CD14-positive monocyte (primary cell): Measurements from ENCODE around the gene INO80B. TPM values are rescaled to one million over a fixed set of nuclear protein-coding genes. Genes with fewer than 3 reads are reported as not detected.
A peak's percentile ranks its signal among the peaks of the same experiment; 100 is the strongest.
"Not testable (repeated sequence)": the region's sequence is repeated elsewhere in the genome, so short reads cannot be mapped to it uniquely, and the experiment has no call there.

Experiments used
- DNase-seq, 3 donors: peaks; one replicate each; pipeline ENCODE4 v3.0.0-alpha.2; 2011 to 2022
- H2AFZ ChIP-seq: 2 replicates; pipeline ENCODE4 v1.6.0; 2012; ENCODE audit warnings: mild to moderate bottlenecking, low read depth, low read length, inconsistent platforms; ENCODE audit not compliant: insufficient read depth, poor library complexity, severe bottlenecking
- H3K27ac ChIP-seq, 2 donors: 1 replicate in 1 of 2; 2 replicates in 1 of 2; pipeline ENCODE4 v1.5.1; 2012 to 2013; ENCODE audit warnings: low read length in 2 of 2, control low read depth in 1 of 2, inconsistent platforms in 1 of 2, low read depth in 1 of 2, mild to moderate bottlenecking in 1 of 2
- H3K27me3 ChIP-seq, 2 donors: one replicate each; pipeline versions ENCODE4 v1.6.0 to v1.6.1; 2011 to 2013; ENCODE audit warnings: low read length in 2 of 2; ENCODE audit not compliant: control insufficient read depth in 2 of 2, insufficient read depth in 2 of 2
- H3K36me3 ChIP-seq, 2 donors: replicated peaks in 1 of 2; 1 replicate in 1 of 2; 2 replicates in 1 of 2; pipeline versions ENCODE4 v1.5.1 to v1.6.1; 2012 to 2013; ENCODE audit warnings: low read length in 2 of 2, control low read depth in 1 of 2, inconsistent platforms in 1 of 2, mild to moderate bottlenecking in 1 of 2; ENCODE audit not compliant: insufficient read depth in 2 of 2, control insufficient read depth in 1 of 2
- H3K4me1 ChIP-seq, 2 donors: 1 replicate in 1 of 2; 2 replicates in 1 of 2; pipeline versions ENCODE4 v1.5.1 to v1.6.1; 2012 to 2013; ENCODE audit warnings: low read length in 2 of 2, control low read depth in 1 of 2, inconsistent platforms in 1 of 2, mild to moderate bottlenecking in 1 of 2, moderate library complexity in 1 of 2; ENCODE audit not compliant: insufficient read depth in 2 of 2, control insufficient read depth in 1 of 2
- H3K4me2 ChIP-seq: replicated peaks from 2 replicates; pipeline ENCODE3; 2012; ENCODE audit warnings: low read length, moderate library complexity, mild to moderate bottlenecking; ENCODE audit not compliant: poor library complexity, severe bottlenecking; ENCODE audit errors: extremely low read depth
- H3K4me3 ChIP-seq, 3 experiments: fragments of 200-600 bp in 1 of 3; sonication (generic) in 1 of 3; replicated peaks in 1 of 3; 1 replicate in 2 of 3; 2 replicates in 1 of 3; pipeline ENCODE4 v1.5.1; 2011 to 2013; ENCODE audit warnings: low read length in 3 of 3, mild to moderate bottlenecking in 3 of 3, control low read depth in 2 of 3, low read depth in 2 of 3, inconsistent platforms in 1 of 3, moderate library complexity in 1 of 3
- H3K79me2 ChIP-seq: 2 replicates; pipeline ENCODE4 v1.6.0; 2012; ENCODE audit warnings: mild to moderate bottlenecking, control low read depth, inconsistent platforms, low read length, moderate library complexity; ENCODE audit not compliant: insufficient read depth
- H3K9ac ChIP-seq: 2 replicates; pipeline ENCODE4 v1.6.0; 2017; ENCODE audit warnings: low read length, mild to moderate bottlenecking; ENCODE audit not compliant: insufficient read depth, poor library complexity, severe bottlenecking
- H3K9me3 ChIP-seq, 2 donors: replicated peaks in 1 of 2; 1 replicate in 1 of 2; 2 replicates in 1 of 2; pipeline versions ENCODE4 v1.5.1 to v1.6.1; 2012 to 2013; ENCODE audit warnings: low read length in 2 of 2, control low read depth in 1 of 2; ENCODE audit not compliant: control insufficient read depth in 1 of 2, insufficient read depth in 1 of 2
- H4K20me1 ChIP-seq: 2 replicates; pipeline ENCODE4 v1.6.0; 2012; ENCODE audit warnings: mild to moderate bottlenecking, low read length, control low read depth, moderate library complexity; ENCODE audit not compliant: insufficient read depth
- H3K27ac Mint-ChIP-seq, 7 donors: one replicate each; pipeline ENCODE4 v1.8.0; 2020; ENCODE audit warnings: mild to moderate bottlenecking in 7 of 7, mixed read lengths in 7 of 7, moderate library complexity in 6 of 7, inconsistent platforms in 2 of 7
- H3K27me3 Mint-ChIP-seq, 3 donors: one replicate each; pipeline ENCODE4 v1.8.0; 2021 to 2022; ENCODE audit warnings: low read depth in 3 of 3, mild to moderate bottlenecking in 3 of 3, mixed read lengths in 3 of 3, moderate library complexity in 3 of 3, inconsistent platforms in 1 of 3
- H3K36me3 Mint-ChIP-seq, 2 donors: one replicate each; pipeline ENCODE4 v1.8.0; 2020; ENCODE audit warnings: mixed read lengths in 2 of 2, inconsistent platforms in 1 of 2, mild to moderate bottlenecking in 1 of 2
- H3K4me1 Mint-ChIP-seq: one replicate; pipeline ENCODE4 v1.8.0; 2020; ENCODE audit warnings: mild to moderate bottlenecking, mixed read lengths
- H3K4me3 Mint-ChIP-seq, 2 donors: one replicate each; pipeline ENCODE4 v1.8.0; 2020; ENCODE audit warnings: mild to moderate bottlenecking in 2 of 2, mixed read lengths in 2 of 2, moderate library complexity in 1 of 2
- H3K9me3 Mint-ChIP-seq, 7 donors: one replicate each; pipeline ENCODE4 v1.8.0; 2020 to 2022; ENCODE audit warnings: mixed read lengths in 7 of 7, mild to moderate bottlenecking in 6 of 7, moderate library complexity in 6 of 7, inconsistent platforms in 2 of 7
- CTCF ChIP-seq: fragments of 200-600 bp; IDR thresholded peaks from one replicate; pipeline ENCODE4 v1.8.0; 2022; ENCODE audit warnings: antibody characterized with exemption, mild to moderate bottlenecking
- WGBS: methylation state at CpG from one replicate; pipeline ENCODE4 v1.1.5; 2013; ENCODE audit warnings: missing lambda C conversion rate; ENCODE audit not compliant: insufficient coverage; 5-methylcytosine and 5-hydroxymethylcytosine counted together
- intact Hi-C, 2 donors: fragments of 100-400 bp; cut with micrococcal nuclease; formaldehyde crosslinking; loops; one replicate each; pipeline versions ENCODE4 v1.15.0 to v1.15.1; 2023
- polyA plus RNA-seq, 3 donors: library from polyadenylated mRNA; depleted of rRNA in 1 of 3; unstranded in 2 of 3; stranded (reverse) in 1 of 3; fragments of 300-500 nt in 2 of 3; fragments of >200 nt in 1 of 3; fragmentation: Illumina TruSeq in 2 of 3; gene quantifications; 1 replicate in 2 of 3; 2 replicates in 1 of 3; pipeline ENCODE4 v1.2.3, GENCODE V29; 2012 to 2021

Gene INO80B
- polyA plus RNA-seq, 3 donors = 4.8 to 48.7 (median 4.8) TPM

- H2AFZ ChIP-seq = peak within 1 kb of the TSS; percentile 92
- H3K36me3 ChIP-seq = peaks cover 19 to 24% of the 10 kb centered on the region in 2 donors
- peaks cover 46% of the 10 kb centered on the region for H3K4me1 Mint-ChIP-seq
- intact Hi-C loops = loop anchor here (5.0 kb wide), 1 partner anchor 69 kb away; the partner anchor contains the start of genes AUP1 (in 2 of the 2), DQX1 (in 2 of the 2) and HTRA2 (in 2 of the 2)
- H3K9ac ChIP-seq = peak within 1 kb of the TSS; percentile 85
- peaks cover 25 to 34% of the 10 kb centered on the region in 2 donors for H3K36me3 Mint-ChIP-seq
- H3K4me2 ChIP-seq = peak within 1 kb of the TSS; percentile 100
- peaks cover 35 to 41% of the 10 kb centered on the region in 2 donors for H3K4me1 ChIP-seq
- peak within 1 kb of the TSS; percentile 74 to 90 (median 80) for H3K4me3 ChIP-seq
- WGBS = 0% methylated on average over 23 of the region's 38 CpGs
- peak; percentile 100 for DNase-seq
- H3K4me3 Mint-ChIP-seq = peak within 1 kb of the TSS; percentile 93 to 94
- H4K20me1 ChIP-seq = no peaks in the 10 kb centered on the region
- peaks cover 0 to 2% (median 0%) of the 10 kb centered on the region in 7 donors for H3K9me3 Mint-ChIP-seq
- H3K27ac ChIP-seq = peak within 1 kb of the TSS; percentile 81 to 92
- H3K27me3 Mint-ChIP-seq = peaks cover 0 to 2% (median 0%) of the 10 kb centered on the region in 3 donors
- peak within 1 kb of the TSS; percentile 87 to 97 (median 94) for H3K27ac Mint-ChIP-seq
- peaks cover 21% of the 10 kb centered on the region for H3K79me2 ChIP-seq
- H3K9me3 ChIP-seq = no peaks in the 10 kb centered on the region
- TF ChIP-seq CTCF = no peak
- no peaks in the 10 kb centered on the region for H3K27me3 ChIP-seq
Measured at GRCh38 chr2:74458132-74458937, 3.4 kb downstream of the INO80B start, which contains the start of gene WBP1. Gene WBP1, plus strand, starts transcription at chr2:74458438. Its CDS starts 165 bp downstream, at chr2:74458603.

- Mint-ChIP-seq H3K27ac (peak overlapping the region; percentile 66 to 96 (median 93)), H3K27me3 (peaks cover 0 to 2% (median 0%) of the 10 kb centered on the region in 3 donors), H3K4me3 (peak overlapping the region; percentile 92 to 94), H3K4me1 (peaks cover 49% of the 10 kb centered on the region), H3K36me3 (peaks cover 25 to 34% of the 10 kb centered on the region in 2 donors), H3K9me3 (peaks cover 0 to 3% (median 0%) of the 10 kb centered on the region in 7 donors)
- Histone ChIP-seq H2AFZ (peak overlapping the region; percentile 83), H3K9ac (peak overlapping the region; percentile 67), H3K4me3 (peak overlapping the region; percentile 74 to 90 (median 80)), H3K36me3 (peaks cover 19 to 24% of the 10 kb centered on the region in 2 donors), H3K4me2 (peak overlapping the region; percentile 100), H3K79me2 (peaks cover 21% of the 10 kb centered on the region), H4K20me1 (no peaks in the 10 kb centered on the region), H3K27ac (peak overlapping the region; percentile 81), H3K9me3 (no peaks in the 10 kb centered on the region), H3K4me1 (peaks cover 35 to 42% of the 10 kb centered on the region in 2 donors), H3K27me3 (no peaks in the 10 kb centered on the region)
- no peak for DNase-seq
- no CpG with 5 or more reads among the region's 10 CpGs for WGBS
- intact Hi-C loops = loop anchor here (5.0 kb wide), 1 partner anchor 68 kb away; the partner anchor contains the start of genes AUP1 (in 2 of the 2), DQX1 (in 2 of the 2) and HTRA2 (in 2 of the 2)
- TF ChIP-seq CTCF = no peak
Measured at GRCh38 chr2:74458938-74459363, 4.1 kb downstream of the INO80B start.

GRCh38 chr2:74459503-74460118 is 4.7 kb downstream of the INO80B start:
- not testable (repeated sequence) for H3K27me3 Mint-ChIP-seq, H2AFZ ChIP-seq, H3K9ac ChIP-seq, DNase-seq, H3K4me2 ChIP-seq, H3K9me3 Mint-ChIP-seq, H3K27me3 ChIP-seq, H4K20me1 ChIP-seq, H3K9me3 ChIP-seq, H3K27ac ChIP-seq
- Histone ChIP-seq H3K36me3 (peaks cover 19 to 24% of the 10 kb centered on the region in 2 donors), H3K79me2 (peaks cover 28% of the 10 kb centered on the region), H3K4me1 (peaks cover 37 to 45% of the 10 kb centered on the region in 2 donors), H3K4me3 (peak overlapping the region in 1 of 3 experiments; percentile 90)
- Mint-ChIP-seq H3K4me1 (peaks cover 52% of the 10 kb centered on the region), H3K36me3 (peaks cover 25 to 34% of the 10 kb centered on the region in 2 donors), H3K27ac (peak overlapping the region in 3 of 7 donors; percentile 66 to 76 (median 76)), H3K4me3 (peak overlapping the region; percentile 28 to 94)
- intact Hi-C loops = loop anchor here (5.0 kb wide), 1 partner anchor 68 kb away; the partner anchor contains the start of genes AUP1 (in 2 of the 2), DQX1 (in 2 of the 2) and HTRA2 (in 2 of the 2)
- WGBS = 90% methylated on average over 13 of the region's 13 CpGs
